LNCaP clone FGC (cell line): ENCODE measurements around the gene RASSF4.

Experiments used
- DNase-seq: peaks from one replicate; pipeline ENCODE4 v3.0.0-alpha.2; 2011; ENCODE audit warnings: low read depth
- H3K4me3 ChIP-seq: 2 replicates; pipeline ENCODE4 v1.5.1; 2011; ENCODE audit warnings: mild to moderate bottlenecking, low read depth, low read length, control low read depth
- CTCF ChIP-seq: IDR thresholded peaks from 2 replicates; pipeline ENCODE4 v1.5.1; 2012; ENCODE audit warnings: mild to moderate bottlenecking; ENCODE audit not compliant: control insufficient read depth, insufficient read depth; ENCODE audit errors: extremely low read depth

Gene RASSF4

GRCh38 chr10:44968091-44968490 is 8.5 kb downstream of the RASSF4 start:
- DNase-seq = no peak
- TF ChIP-seq CTCF = no peak
- no peak overlapping the region for H3K4me3 ChIP-seq

- no peak for TF ChIP-seq CTCF
- DNase-seq = no peak
- H3K4me3 ChIP-seq = no peak overlapping the region
These were observed 9.1 kb downstream of the RASSF4 start for GRCh38 chr10:44968500-44969400.

GRCh38 chr10:44969854-44970253 is 10.3 kb downstream of the RASSF4 start:
- no peak overlapping the region for H3K4me3 ChIP-seq
- no peak for TF ChIP-seq CTCF
- no peak for DNase-seq

- TF ChIP-seq CTCF = no peak
- DNase-seq = no peak
- H3K4me3 ChIP-seq = no peak overlapping the region
These were observed 11.3 kb downstream of the RASSF4 start for GRCh38 chr10:44970812-44971395.

- DNase-seq = no peak
- no peak for TF ChIP-seq CTCF
- H3K4me3 ChIP-seq = no peak overlapping the region
These were observed 11.8 kb downstream of the RASSF4 start for GRCh38 chr10:44971434-44971833.

- H3K4me3 ChIP-seq = no peak overlapping the region
- no peak for DNase-seq
- TF ChIP-seq CTCF = no peak
These were observed 12.5 kb downstream of the RASSF4 start for GRCh38 chr10:44971935-44972757.
